Esophagus squamous epithelium (tissue), 5 donors: ENCODE measurements around the gene SMYD3. TPM values are rescaled to one million over a fixed set of nuclear protein-coding genes. Genes with fewer than 3 reads are reported as not detected.
"Not testable (repeated sequence)": the region's sequence is repeated elsewhere in the genome, so short reads cannot be mapped to it uniquely, and the experiment has no call there.

Source experiments
- DNase-seq: peaks from one replicate; lab custom pipeline; 2025; lab: John Stamatoyannopoulos, UW
- H3K27ac ChIP-seq, 4 donors: fragments of 200-600 bp; sonication (generic); one replicate each; pipeline ENCODE4 v1.5.1; 2016 to 2019; ENCODE audit warnings: mild to moderate bottlenecking in 1 of 4
- H3K27me3 ChIP-seq, 4 donors: fragments of 200-600 bp; sonication (generic); 1 replicate in 3 of 4; 2 replicates in 1 of 4; pipeline versions ENCODE4 v1.5.1 to v1.6.0; 2017 to 2021; ENCODE audit warnings: antibody characterized with exemption in 1 of 4
- H3K36me3 ChIP-seq, 3 donors: fragments of 200-600 bp; sonication (generic); one replicate each; pipeline ENCODE4 v1.5.1; 2016 to 2019
- H3K4me1 ChIP-seq, 3 donors: fragments of 200-600 bp; sonication (generic); one replicate each; pipeline ENCODE4 v1.5.1; 2017 to 2019
- H3K4me3 ChIP-seq, 4 donors: fragments of 200-600 bp; sonication (generic); 1 replicate in 3 of 4; 2 replicates in 1 of 4; pipeline ENCODE4 v1.5.1; 2016 to 2019; ENCODE audit warnings: mild to moderate bottlenecking in 2 of 4, moderate library complexity in 1 of 4
- H3K9me3 ChIP-seq, 3 donors: fragments of 200-600 bp; sonication (generic); one replicate each; pipeline ENCODE4 v1.5.1; 2016 to 2019
- POLR2A ChIP-seq, 4 donors: fragments of 450-650 bp; IDR thresholded peaks; one replicate each; pipeline ENCODE4 v1.6.1; 2017; ENCODE audit warnings: antibody characterized with exemption in 4 of 4, mild to moderate bottlenecking in 4 of 4, moderate library complexity in 3 of 4
- WGBS, 2 donors: methylation state at CpG; one replicate each; pipeline ENCODE4 v1.1.5; 2018; 5-methylcytosine and 5-hydroxymethylcytosine counted together
- intact Hi-C: fragments of 100-400 bp; cut with DNase I; formaldehyde crosslinking; loops from one replicate; pipeline ENCODE4 v1.15.0; 2022
- total RNA-seq, 4 donors: library from RNA; depleted of rRNA; stranded (reverse); fragments of >200 nt; gene quantifications; one replicate each; pipeline ENCODE4 v1.1.0, GENCODE V29; 2016
- TF ChIP-seq, protein P1 (sequence below), 6 experiments: fragments of 450-650 bp in 4 of 6; fragments of 200-600 bp in 2 of 6; sonication (generic) in 2 of 6; IDR thresholded peaks; one replicate each; pipeline ENCODE4 v1.5.1; 2016 to 2019; ENCODE audit warnings: antibody characterized with exemption in 6 of 6, mild to moderate bottlenecking in 4 of 6, moderate library complexity in 4 of 6
- donor health status: DM: yes; HTN: yes; CAD: no.

Gene SMYD3
- total RNA-seq, 4 donors from 2014 or later: 8.4 to 15.8 (median 11.5) TPM

DNA sequence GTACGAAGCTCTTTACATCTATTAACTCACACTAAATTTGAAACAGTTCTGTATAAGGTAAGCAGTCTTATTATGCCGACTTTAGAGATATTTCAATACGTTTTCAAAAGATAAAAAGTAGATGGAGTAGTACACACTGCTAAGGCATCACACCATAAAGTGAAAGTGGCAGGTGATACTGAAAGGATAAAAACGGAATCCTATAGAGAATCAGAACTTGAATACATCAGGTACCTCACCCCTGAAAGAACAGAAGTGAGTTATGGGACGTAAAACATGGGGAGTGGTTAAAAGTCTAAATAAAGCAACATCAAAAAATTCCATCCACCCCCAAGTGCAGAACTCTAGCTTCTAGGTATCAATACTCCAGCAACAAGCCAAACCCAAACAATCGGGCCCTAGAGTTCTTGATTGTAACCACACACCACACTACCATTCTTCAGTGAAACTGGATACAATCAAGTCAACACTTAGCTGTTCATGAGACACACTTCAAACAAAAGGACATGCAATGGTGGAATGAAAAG is 142.6 kb downstream of the SMYD3 start:
- TF ChIP-seq, protein P1, sequence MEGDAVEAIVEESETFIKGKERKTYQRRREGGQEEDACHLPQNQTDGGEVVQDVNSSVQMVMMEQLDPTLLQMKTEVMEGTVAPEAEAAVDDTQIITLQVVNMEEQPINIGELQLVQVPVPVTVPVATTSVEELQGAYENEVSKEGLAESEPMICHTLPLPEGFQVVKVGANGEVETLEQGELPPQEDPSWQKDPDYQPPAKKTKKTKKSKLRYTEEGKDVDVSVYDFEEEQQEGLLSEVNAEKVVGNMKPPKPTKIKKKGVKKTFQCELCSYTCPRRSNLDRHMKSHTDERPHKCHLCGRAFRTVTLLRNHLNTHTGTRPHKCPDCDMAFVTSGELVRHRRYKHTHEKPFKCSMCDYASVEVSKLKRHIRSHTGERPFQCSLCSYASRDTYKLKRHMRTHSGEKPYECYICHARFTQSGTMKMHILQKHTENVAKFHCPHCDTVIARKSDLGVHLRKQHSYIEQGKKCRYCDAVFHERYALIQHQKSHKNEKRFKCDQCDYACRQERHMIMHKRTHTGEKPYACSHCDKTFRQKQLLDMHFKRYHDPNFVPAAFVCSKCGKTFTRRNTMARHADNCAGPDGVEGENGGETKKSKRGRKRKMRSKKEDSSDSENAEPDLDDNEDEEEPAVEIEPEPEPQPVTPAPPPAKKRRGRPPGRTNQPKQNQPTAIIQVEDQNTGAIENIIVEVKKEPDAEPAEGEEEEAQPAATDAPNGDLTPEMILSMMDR (IDR thresholded peaks at IDR 0.05): no peak
- TF ChIP-seq POLR2A (IDR thresholded peaks at IDR 0.05): no peak
- Histone ChIP-seq H3K27me3 (no peaks in the 10 kb centered on the region), H3K27ac (no peak overlapping the region), H3K4me3 (no peak overlapping the region), H3K36me3 (no peaks in the 10 kb centered on the region), H3K4me1 (no peaks in the 10 kb centered on the region), H3K9me3 (no peaks in the 10 kb centered on the region)
- intact Hi-C loops: no loop called here
- WGBS, 2 donors: 79 to 86% methylated on average over 6 of the region's 6 CpGs
- DNase-seq: no peak

DNA sequence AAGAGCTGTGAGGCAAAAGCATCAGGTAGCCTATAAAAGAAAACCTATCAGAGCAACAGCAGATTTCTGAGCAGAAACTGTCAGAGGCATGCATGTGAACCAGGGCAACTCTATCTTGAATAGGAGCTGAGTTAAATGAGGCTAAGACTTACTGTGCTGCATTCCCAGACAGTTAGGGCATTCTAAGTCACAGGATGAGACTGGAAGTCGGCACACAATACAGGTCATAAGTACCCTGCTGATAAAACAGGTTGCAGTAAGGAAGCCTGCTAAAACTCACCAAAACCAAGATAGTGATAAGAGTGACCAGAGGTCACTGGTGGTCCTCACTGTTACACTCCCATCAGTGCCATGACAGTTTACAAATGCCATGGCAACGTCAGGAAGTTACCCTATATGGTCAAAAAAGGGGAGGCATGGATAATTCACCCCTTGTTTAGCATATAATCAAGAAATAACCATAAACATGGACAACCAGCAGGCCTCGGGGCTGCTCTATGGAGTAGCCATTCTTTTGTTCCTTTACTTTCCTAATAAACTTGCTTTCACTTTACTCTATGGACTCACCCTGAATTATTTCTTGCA is 150.0 kb downstream of the SMYD3 start:
- H3K27ac ChIP-seq, H3K27me3 ChIP-seq, H3K36me3 ChIP-seq, H3K4me3 ChIP-seq, DNase-seq, H3K4me1 ChIP-seq, H3K9me3 ChIP-seq, intact Hi-C loops: not testable (repeated sequence)
- WGBS, 2 donors: 61 to 70% methylated on average over 3 of the region's 3 CpGs

DNA sequence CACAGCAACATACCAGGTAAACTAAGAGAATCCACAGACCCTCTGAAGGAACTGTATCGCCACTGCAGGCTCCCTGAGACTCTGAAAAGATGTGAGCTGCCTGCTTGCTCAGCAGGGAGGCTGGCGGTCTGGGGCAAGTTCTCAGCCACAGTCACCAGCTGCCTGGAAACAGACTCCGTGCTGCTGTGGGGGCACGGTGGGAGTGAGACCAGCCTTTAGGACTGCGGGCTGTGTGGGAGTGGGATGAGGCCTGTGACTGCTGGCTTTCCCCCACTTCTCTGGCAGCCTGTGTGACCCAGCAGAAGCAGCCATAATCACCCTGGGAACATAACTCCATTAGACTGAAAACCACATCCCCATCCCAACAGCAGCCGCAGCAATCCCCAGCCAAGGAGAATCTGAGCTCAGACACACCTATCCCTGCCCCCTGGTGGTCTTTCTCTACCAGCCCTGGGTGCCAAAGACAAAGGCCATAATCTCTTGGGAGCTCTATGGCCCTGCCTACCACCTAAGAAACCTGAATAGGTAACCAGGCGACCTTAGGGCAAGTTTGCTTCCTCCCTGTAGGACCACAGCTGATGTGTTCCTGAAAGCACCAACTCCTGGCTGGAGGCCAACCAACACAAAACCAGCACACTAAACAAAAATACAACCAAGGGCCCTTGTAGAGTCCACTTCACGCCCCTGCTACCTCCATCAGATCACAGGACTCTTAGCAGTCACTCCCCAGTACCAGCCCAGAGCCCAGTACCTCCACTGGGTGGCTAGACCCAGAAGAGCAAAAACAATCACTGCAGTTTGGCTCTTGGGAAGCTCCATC is 151.5 kb downstream of the SMYD3 start:
- H3K27ac ChIP-seq: no peak overlapping the region
- no peak overlapping the region for H3K4me3 ChIP-seq
- intact Hi-C loops: no loop called here
- peaks cover 0 to 5% (median 0%) of the 10 kb centered on the region in 3 donors for H3K9me3 ChIP-seq
- no peak for DNase-seq
- no peaks in the 10 kb centered on the region for H3K27me3 ChIP-seq
- no peaks in the 10 kb centered on the region for H3K36me3 ChIP-seq
- 95% methylated on average over 4 of the region's 8 CpGs for WGBS, 2 donors
- no peaks in the 10 kb centered on the region for H3K4me1 ChIP-seq
- TF ChIP-seq, protein P1 (IDR thresholded peaks at IDR 0.05): no peak
- no peak for TF ChIP-seq POLR2A (IDR thresholded peaks at IDR 0.05)

DNA sequence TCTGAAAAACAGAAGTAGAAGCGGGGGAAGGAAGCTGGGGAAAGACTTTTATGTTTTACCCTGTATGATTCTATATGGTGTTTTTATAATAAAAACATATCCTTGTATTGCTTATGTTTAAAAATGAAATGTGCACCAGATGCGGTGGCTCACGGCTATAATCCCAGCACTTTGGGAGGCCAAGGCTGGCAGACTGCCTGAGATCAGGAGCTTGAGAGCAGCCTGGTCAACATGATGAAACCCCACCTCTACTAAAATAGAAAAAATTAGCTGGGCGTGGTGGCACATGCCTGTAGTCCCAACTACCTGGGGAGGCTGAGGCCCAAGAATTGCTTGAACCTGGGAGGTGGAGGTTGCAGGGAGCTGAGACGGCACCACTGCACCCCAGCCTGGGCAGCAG is 155.4 kb downstream of the SMYD3 start:
- Histone ChIP-seq H3K4me1 (no peaks in the 10 kb centered on the region), H3K36me3 (no peaks in the 10 kb centered on the region), H3K9me3 (no peaks in the 10 kb centered on the region), H3K4me3 (no peak overlapping the region), H3K27me3 (no peaks in the 10 kb centered on the region), H3K27ac (no peak overlapping the region)
- 86 to 95% methylated on average over 4 to 5 of the region's 5 CpGs for WGBS, 2 donors
- DNase-seq: no peak
- intact Hi-C loops: no loop called here
- TF ChIP-seq POLR2A (IDR thresholded peaks at IDR 0.05): no peak
- TF ChIP-seq, protein P1 (IDR thresholded peaks at IDR 0.05): no peak

DNA sequence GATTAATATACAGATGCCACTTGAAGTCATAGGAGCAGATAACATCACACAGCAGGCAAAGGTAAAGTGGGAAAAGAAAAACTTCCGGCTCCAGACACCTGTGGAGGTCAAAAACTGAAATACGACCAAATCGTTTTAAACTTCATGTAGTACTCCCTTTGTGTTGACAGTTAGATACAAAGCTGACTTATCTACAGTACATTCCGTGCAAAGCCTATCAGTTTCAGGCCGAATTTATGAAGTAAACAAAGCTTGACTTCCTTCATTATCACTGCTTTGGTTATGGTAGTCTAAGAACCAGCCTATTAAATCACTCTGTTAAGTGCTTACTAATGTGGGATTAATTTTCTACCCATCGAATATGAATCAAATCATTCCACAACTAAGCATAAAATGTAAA is 156.3 kb downstream of the SMYD3 start:
- Histone ChIP-seq H3K4me1 (no peaks in the 10 kb centered on the region), H3K27me3 (no peaks in the 10 kb centered on the region), H3K36me3 (peaks cover 0 to 3% (median 0%) of the 10 kb centered on the region in 3 donors), H3K4me3 (no peak overlapping the region), H3K9me3 (no peaks in the 10 kb centered on the region), H3K27ac (no peak overlapping the region)
- no peak for DNase-seq
- intact Hi-C loops: no loop called here
- WGBS, 2 donors: 83 to 87% methylated on average over 6 of the region's 6 CpGs
- TF ChIP-seq, protein P1 (IDR thresholded peaks at IDR 0.05): no peak
